Heart left ventricle (tissue), 16 donors: ENCODE results near the gene ZDHHC3. TPM values are rescaled to one million over a fixed set of nuclear protein-coding genes. Genes with fewer than 3 reads are reported as not detected.

ENCODE experiments used
- ATAC-seq, 4 donors: fragments of 200-7000 bp; cut with Tn5 transposase; one replicate each; pipeline ENCODE4 v1.9.1; 2020 to 2022; ENCODE audit warnings: moderate library complexity in 4 of 4, mild to moderate bottlenecking in 3 of 4, moderate number of reproducible peaks in 1 of 4
- DNase-seq, 5 donors: peaks; one replicate each; pipeline ENCODE4 v3.0.0-alpha.2; 2020
- H3K27ac ChIP-seq, 12 donors: fragments of 200-600 bp; sonication (generic) in 4 of 12; one replicate each; pipeline versions ENCODE4 v1.5.0 to v1.8.0; 2016 to 2022; ENCODE audit warnings: mild to moderate bottlenecking in 2 of 12
- H3K27me3 ChIP-seq, 9 donors: fragments of 200-600 bp; sonication (generic) in 2 of 9; one replicate each; pipeline versions ENCODE4 v1.5.1 to v1.8.0; 2016 to 2022; ENCODE audit warnings: mild to moderate bottlenecking in 3 of 9
- H3K36me3 ChIP-seq, 9 donors: fragments of 200-600 bp; sonication (generic) in 2 of 9; one replicate each; pipeline versions ENCODE4 v1.5.0 to v1.8.0; 2018 to 2022; ENCODE audit warnings: mild to moderate bottlenecking in 2 of 9
- H3K4me1 ChIP-seq, 12 donors: fragments of 200-600 bp; sonication (generic) in 4 of 12; one replicate each; pipeline versions ENCODE4 v1.5.0 to v1.8.0; 2016 to 2022; ENCODE audit warnings: mild to moderate bottlenecking in 3 of 12
- H3K4me3 ChIP-seq, 12 donors: fragments of 200-600 bp; sonication (generic) in 4 of 12; one replicate each; pipeline versions ENCODE4 v1.5.0 to v1.8.0; 2017 to 2022; ENCODE audit warnings: mild to moderate bottlenecking in 9 of 12, moderate library complexity in 4 of 12
- H3K9me3 ChIP-seq, 12 donors: fragments of 200-600 bp; sonication (generic) in 4 of 12; one replicate each; pipeline versions ENCODE4 v1.5.0 to v1.8.0; 2016 to 2022; ENCODE audit warnings: mild to moderate bottlenecking in 1 of 12
- CTCF ChIP-seq, 12 donors: fragments of 200-600 bp; sonication (generic) in 4 of 12; IDR thresholded peaks; one replicate each; pipeline versions ENCODE4 v1.5.0 to v1.8.0; 2018 to 2022; ENCODE audit warnings: antibody characterized with exemption in 12 of 12, mild to moderate bottlenecking in 5 of 12
- POLR2A ChIP-seq, 2 donors: fragments of 450-650 bp; IDR thresholded peaks; one replicate each; pipeline ENCODE4 v1.6.1; 2017; ENCODE audit warnings: antibody characterized with exemption in 2 of 2, mild to moderate bottlenecking in 2 of 2, moderate library complexity in 2 of 2
- WGBS, 4 donors: extraction: QIAGEN DNeasy Blood & Tissue Kit in 2 of 4; methylation state at CpG; one replicate each; pipeline versions ENCODE4 v1.1.5 to v1.1.7; 2013 to 2018; 5-methylcytosine and 5-hydroxymethylcytosine counted together
- intact Hi-C, 10 donors: fragments of 100-400 bp; cut with DNase I; formaldehyde crosslinking; loops; one replicate each; pipeline versions ENCODE4 v1.11.1 to v1.14.2; 2022
- polyA plus RNA-seq, 2 donors: library from polyadenylated mRNA; stranded (reverse); fragments of 200-250 nt; gene quantifications; one replicate each; pipeline ENCODE4 v1.2.3, GENCODE V29; 2013
- total RNA-seq, 9 donors: library from RNA; depleted of rRNA in 2 of 9; stranded (reverse); fragments of >200 nt in 2 of 9; fragmentation: NEBNext Ultra II Directional in 3 of 9; extraction: Animal tissue kit (Norgen Biotek cat#: 25700) in 3 of 9; gene quantifications; one replicate each; pipeline versions ENCODE4 v1.1.0 to v1.2.4, GENCODE V29; 2016 to 2023
- donor health status: ischemic (EF 13 %, LVEDD 7.1; RV severe dilation, severe dysfunction).
- donor health status: healthy with polysubstance abuse.
- donor health status: DM: no; HTN: yes; CAD: no.
- donor health status: DM: no; HTN: no; CAD: no.
- donor health status: ischemic (EF 25% LVEDD 6.9; RV normal size, moderate dysfunction).
- donor health status: ischemic (EF 25% LVEDD 5.7; RV mildly dilated, moderate dysfunction).
- donor health status: healthy.
- donor health status: DM: yes; HTN: yes; CAD: no.
- donor health status: ischemic (EF 35%, LVEDD 5.7; RV mildly dilated, moderate dysfunction).
- donor health status: nonischemic (EF 11% LVEDD 7.7; RV severe dilation, severe dysfunction).
- donor health status: DM: yes; HTN: yes; CAD: no.
- donor health status: PGD.
- donor health status: ischemic (EF 29% LVEDD 5.4; RV normal size, mild dysfunction).
- donor health status: nonischemic (EF 23%, LVEDD 6.1; RV moderate dilation, normal function).

Gene ZDHHC3
- total and polyA plus RNA-seq, 11 donors: 17.9 to 94.7 (median 52.7) TPM

- H3K4me3 ChIP-seq: no peak overlapping the region
- DNase-seq: no peak
- WGBS, 4 donors: 76 to 91% (median 87%) methylated on average over 4 of the region's 4 CpGs
- peaks cover 0 to 25% (median 7%) of the 10 kb centered on the region in 9 donors for H3K36me3 ChIP-seq
- TF ChIP-seq CTCF (IDR thresholded peaks at IDR 0.05) (no peak), POLR2A (IDR thresholded peaks at IDR 0.05) (no peak)
- peak in 1 of 4 donors; percentile 3 for ATAC-seq
- H3K4me1 ChIP-seq: peaks cover 17 to 84% (median 40%) of the 10 kb centered on the region in 12 donors
- intact Hi-C loops: loop anchor here in 1 of 10 donors (1.0 kb wide), 1 partner anchor 36 kb away; the partner anchor contains the start of genes EXOSC7 and ZDHHC3
- no peaks in the 10 kb centered on the region for H3K27me3 ChIP-seq
- no peaks in the 10 kb centered on the region for H3K9me3 ChIP-seq
- H3K27ac ChIP-seq: peak overlapping the region; percentile 80 to 97 (median 87)
These were observed 36.6 kb upstream of the ZDHHC3 start for GRCh38 chr3:45012577-45012976.

- intact Hi-C loops: loop anchor here in 2 of 10 donors (1.0 to 2.0 kb wide), 2 partner anchors 15 to 36 kb away; partner anchors contain the start of genes CLEC3B (in 1 of the 2), EXOSC7 (in 1 of the 2) and ZDHHC3 (in 1 of the 2)
- Histone ChIP-seq H3K36me3 (peaks cover 0 to 30% (median 11%) of the 10 kb centered on the region in 9 donors), H3K4me3 (peak overlapping the region in 2 of 12 donors; percentile 11 to 19), H3K4me1 (peaks cover 17 to 83% (median 35%) of the 10 kb centered on the region in 12 donors), H3K27me3 (no peaks in the 10 kb centered on the region), H3K27ac (peak overlapping the region; percentile 80 to 97 (median 87)), H3K9me3 (no peaks in the 10 kb centered on the region)
- TF ChIP-seq POLR2A (IDR thresholded peaks at IDR 0.05): no peak
- no peak for TF ChIP-seq CTCF (IDR thresholded peaks at IDR 0.05)
- DNase-seq (peak; percentile 66 to 89 (median 79)), ATAC-seq (peak; percentile 88 to 90 (median 88))
- WGBS, 4 donors: 4 to 13% (median 11%) methylated on average over 7 of the region's 7 CpGs
These were observed 36.0 kb upstream of the ZDHHC3 start for GRCh38 chr3:45011756-45012508.

- peaks cover 17 to 80% (median 34%) of the 10 kb centered on the region in 12 donors for H3K4me1 ChIP-seq
- H3K4me3 ChIP-seq: no peak overlapping the region
- H3K27me3 ChIP-seq: no peaks in the 10 kb centered on the region
- WGBS, 4 donors: 55 to 68% (median 57%) methylated on average over 3 of the region's 3 CpGs
- peaks cover 0 to 30% (median 14%) of the 10 kb centered on the region in 9 donors for H3K36me3 ChIP-seq
- ATAC-seq: peak in 2 of 4 donors; percentile 26 to 30
- H3K27ac ChIP-seq: peak overlapping the region; percentile 80 to 97 (median 87)
- intact Hi-C loops: loop anchor here in 1 of 10 donors (2.0 kb wide), 1 partner anchor 16 kb away; the partner anchor contains the start of gene CLEC3B
- no peaks in the 10 kb centered on the region for H3K9me3 ChIP-seq
- TF ChIP-seq CTCF (IDR thresholded peaks at IDR 0.05) (no peak), POLR2A (IDR thresholded peaks at IDR 0.05) (no peak)
- no peak for DNase-seq
These were observed 34.9 kb upstream of the ZDHHC3 start for GRCh38 chr3:45010811-45011333.

- Histone ChIP-seq H3K9me3 (peaks cover 0 to 4% (median 0%) of the 10 kb centered on the region in 12 donors), H3K4me3 (no peak overlapping the region), H3K4me1 (peaks cover 17 to 75% (median 33%) of the 10 kb centered on the region in 12 donors), H3K27me3 (no peaks in the 10 kb centered on the region), H3K27ac (peak overlapping the region in 8 of 12 donors; percentile 80 to 97 (median 86)), H3K36me3 (peaks cover 0 to 40% (median 20%) of the 10 kb centered on the region in 9 donors)
- TF ChIP-seq POLR2A (IDR thresholded peaks at IDR 0.05) (no peak), CTCF (IDR thresholded peaks at IDR 0.05) (no peak)
- whole genome bisulfite sequencing, 4 donors: 92 to 100% (median 98%) methylated on average over 1 of the region's 1 CpG
- no peak for DNase-seq
- no peak for ATAC-seq
- intact Hi-C loops: loop anchor here in 1 of 10 donors (2.0 kb wide), 1 partner anchor 17 kb away; the partner anchor contains the start of gene CLEC3B
These were observed 33.9 kb upstream of the ZDHHC3 start for GRCh38 chr3:45009868-45010267.
